Measurements from ENCODE around the gene MRPS27.

- TF ChIP-seq POLR2AphosphoS5 (IDR thresholded peaks at IDR 0.05; ENCODE audit: low read depth, low read length) (no peak), TAF1 (IDR thresholded peaks at IDR 0.05; ENCODE audit: borderline replicate concordance, insufficient read depth, low read length) (no peak), REST (IDR thresholded peaks at IDR 0.05; ENCODE audit: insufficient read depth in 1 of 2, low read depth in 2 of 2, low read length in 2 of 2) (no peak), FOXP2 (optimal IDR thresholded peaks at IDR 0.05; ENCODE audit: borderline replicate concordance, extremely low read depth, extremely low read length, insufficient read depth) (no peak)
These were observed 31.3 kb upstream of the MRPS27 start for GRCh38 chr5:72351376-72351775.
